Esophagus muscularis mucosa (tissue), 4 donors: Measurements from ENCODE around the gene ACTN4.

ENCODE experiments used
- CTCF ChIP-seq, 3 experiments: fragments of 200-600 bp in 2 of 3; fragments of 450-650 bp in 1 of 3; sonication (generic) in 2 of 3; IDR thresholded peaks; one replicate each; pipeline ENCODE4 v1.5.1; 2017 to 2019; ENCODE audit warnings: antibody characterized with exemption in 3 of 3, mild to moderate bottlenecking in 2 of 3, moderate library complexity in 1 of 3
- EP300 ChIP-seq: sonication (generic); formaldehyde crosslinking; IDR thresholded peaks from one replicate; pipeline ENCODE4 v1.6.1; 2017; ENCODE audit warnings: antibody characterized with exemption
- POLR2A ChIP-seq: fragments of 450-650 bp; IDR thresholded peaks from one replicate; pipeline ENCODE4 v1.6.1; 2017; ENCODE audit warnings: antibody characterized with exemption, moderate library complexity, mild to moderate bottlenecking, low read depth
- POLR2AphosphoS5 ChIP-seq, 2 donors: sonication (generic); formaldehyde crosslinking; IDR thresholded peaks; one replicate each; pipeline ENCODE4 v1.6.1; 2017; ENCODE audit warnings: antibody characterized with exemption in 2 of 2

- no peak for TF ChIP-seq CTCF (IDR thresholded peaks at IDR 0.05)
- TF ChIP-seq EP300: no peak
- no peak for TF ChIP-seq POLR2A
- TF ChIP-seq POLR2AphosphoS5 (IDR thresholded peaks at IDR 0.05): no peak
Observed at GRCh38 chr19:38662537-38663155, 15.2 kb downstream of the ACTN4 start.
